ENCODE data around the gene CRMP1. TPM values are rescaled to one million over a fixed set of nuclear protein-coding genes. Genes with fewer than 3 reads are reported as not detected.

Gene CRMP1
- not detected in 2 replicates for total RNA-seq (2014; rRNA removed)
- percentile 4 among the genes with signal in this experiment for Bru-seq, nascent RNA
- percentile 2 among the genes with signal in this experiment for BruChase-seq, experiment 1, labeled RNA remaining after a 6-hour chase
- BruChase-seq, experiment 2, labeled RNA remaining after a 2-hour chase: percentile 1 among the genes with signal in this experiment
- long read RNA-seq, partial matches to known transcripts: 0 of 10 reads
- long read RNA-seq, other reads (novel, unspliced or antisense): 10 of 10 reads

DNA sequence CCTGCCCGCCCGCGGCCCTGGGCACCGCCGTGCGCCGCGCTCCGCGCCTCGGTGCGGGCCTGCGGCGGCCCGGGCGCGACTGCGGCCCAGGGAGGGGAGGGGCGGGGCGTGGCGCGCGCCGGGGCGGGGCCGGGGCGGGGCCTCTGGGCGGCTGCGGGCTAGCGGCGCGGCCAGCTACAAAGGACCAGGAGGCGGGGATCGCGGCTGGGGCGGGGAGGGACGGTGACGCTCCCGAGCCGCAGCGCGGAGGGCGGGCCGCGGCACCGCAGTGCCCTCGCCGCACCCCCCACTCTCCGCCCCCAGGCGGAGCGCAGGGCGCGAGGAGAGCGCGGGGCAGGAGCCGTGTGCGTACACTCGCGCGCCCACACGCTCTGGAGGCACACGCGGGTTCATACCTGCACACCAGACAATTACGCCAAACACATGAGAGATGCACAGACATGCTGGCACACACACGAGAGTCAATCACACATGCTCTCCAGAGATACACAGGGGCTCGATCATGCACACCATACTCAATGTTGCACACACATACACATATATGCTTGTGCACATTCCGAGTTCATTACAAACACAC lies at the start of gene CRMP1:
TSS of gene CRMP1 (minus strand) at position 83 of the 577 bp plus-strand sequence. CDS start 117 bp downstream, outside the sequence.
- no peak within 1 kb of the TSS for H2AFZ ChIP-seq (ENCODE audit: low read length)

DNA sequence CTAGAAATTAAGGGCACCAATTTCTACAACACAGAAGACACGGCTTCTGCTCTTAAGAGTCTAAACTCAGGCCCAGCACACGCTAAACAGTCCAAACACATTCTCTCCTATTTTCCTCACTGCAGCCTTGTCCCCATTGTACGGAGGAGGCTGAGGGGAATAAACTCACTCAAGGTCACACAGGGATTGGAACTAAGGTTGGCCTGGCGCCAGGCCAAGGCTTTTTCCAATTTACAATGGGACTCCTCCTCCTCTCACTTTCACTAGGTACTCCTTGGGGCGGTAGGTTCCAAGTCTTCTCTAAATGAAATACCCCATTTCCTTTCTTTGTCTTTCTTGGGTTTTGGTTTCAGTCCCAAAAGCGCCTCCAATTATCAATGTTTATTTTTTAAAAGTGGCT lies 48.7 kb upstream of the CRMP1 start:
- H3K4me1 ChIP-seq (ENCODE audit: insufficient read depth, low read length): no peaks in the 10 kb centered on the region
- no peaks in the 10 kb centered on the region for H3K9me2 ChIP-seq (replicated peaks; ENCODE audit: low read length)
- H3K27me3 ChIP-seq (ENCODE audit: low read length): peaks cover 17% of the 10 kb centered on the region
- BruUV-seq (replicated peaks): no TSS peak
- TF ChIP-seq EZH2phosphoT487 (IDR thresholded peaks at IDR 0.05; ENCODE audit: borderline replicate concordance, low read length) (no peak), EZH2 (IDR thresholded peaks at IDR 0.05; ENCODE audit: low read length, unreplicated experiment) (no peak), CTCF (conservative IDR thresholded peaks at IDR 0.05; ENCODE audit: low read depth, low read length) (no peak)
- H3K4me2 ChIP-seq (ENCODE audit: low read length): no peak overlapping the region
- H3K27ac ChIP-seq (ENCODE audit: low read length): no peak overlapping the region
- DNase-seq: no peak
- H3K4me3 ChIP-seq (ENCODE audit: low read length): no peak overlapping the region
- no peak overlapping the region for H2AFZ ChIP-seq (ENCODE audit: low read length)
- H3K9ac ChIP-seq (ENCODE audit: low read length): no peak overlapping the region
- H3K9me3 ChIP-seq (ENCODE audit: low read length): no peaks in the 10 kb centered on the region
- POLR2A ChIA-PET (ENCODE audit: unreplicated experiment): no interaction called here
- no peaks in the 10 kb centered on the region for H3K36me3 ChIP-seq (ENCODE audit: low read depth, low read length)
- H3K79me2 ChIP-seq (ENCODE audit: low read length): no peaks in the 10 kb centered on the region
- no peaks in the 10 kb centered on the region for H3F3A ChIP-seq (ENCODE audit: low read length, unreplicated experiment)
- ATAC-seq: no peak
- CTCF ChIA-PET: no interaction called here
- intact Hi-C loops (cut with micrococcal nuclease): no loop called here
- H4K20me1 ChIP-seq (ENCODE audit: low read length): no peaks in the 10 kb centered on the region

More for the DNA sequence above, at the start of gene CRMP1:
- ATAC-seq: peak; percentile 37; the same call in 1 of the 2 replicates
- CTCF ChIA-PET: no interaction called here
- intact Hi-C loops (cut with micrococcal nuclease): no loop called here
- no peaks in the 10 kb centered on the region for H4K20me1 ChIP-seq (ENCODE audit: low read length)
- POLR2A ChIA-PET (ENCODE audit: unreplicated experiment): no interaction called here
- no peaks in the 10 kb centered on the region for H3K9me2 ChIP-seq (replicated peaks; ENCODE audit: low read length)
- DNase-seq: no peak
- no peaks in the 10 kb centered on the region for H3K9me3 ChIP-seq (ENCODE audit: low read length)
- no peak within 1 kb of the TSS for H3K27ac ChIP-seq (ENCODE audit: low read length)
- TF ChIP-seq EZH2phosphoT487 (IDR thresholded peaks at IDR 0.05; ENCODE audit: borderline replicate concordance, low read length): no peak
- no peak for TF ChIP-seq EZH2 (IDR thresholded peaks at IDR 0.05; ENCODE audit: low read length, unreplicated experiment)
- no peak for TF ChIP-seq CTCF (conservative IDR thresholded peaks at IDR 0.05; ENCODE audit: low read depth, low read length)
- no peak within 1 kb of the TSS for H3K4me2 ChIP-seq (ENCODE audit: low read length)
- H3K36me3 ChIP-seq (ENCODE audit: low read depth, low read length): no peaks in the 10 kb centered on the region
- BruUV-seq (replicated peaks): no TSS peak
- no peak within 1 kb of the TSS for H3K4me3 ChIP-seq (ENCODE audit: low read length)
- H3K79me2 ChIP-seq (ENCODE audit: low read length): no peaks in the 10 kb centered on the region
- no peaks in the 10 kb centered on the region for H3F3A ChIP-seq (ENCODE audit: low read length, unreplicated experiment)
- H3K27me3 ChIP-seq (ENCODE audit: low read length): peaks cover 53% of the 10 kb centered on the region
- no peak within 1 kb of the TSS for H3K9ac ChIP-seq (ENCODE audit: low read length)
- no peaks in the 10 kb centered on the region for H3K4me1 ChIP-seq (ENCODE audit: insufficient read depth, low read length)

Data from PC-3 (cell line).